Measurements from ENCODE around the gene PTPRA. TPM values are rescaled to one million over a fixed set of nuclear protein-coding genes. Genes with fewer than 3 reads are reported as not detected.

PTPRA gene
- total RNA-seq, 1 experiment from 2014 or later = 56.9 TPM

GRCh38 chr20:2920473-2920872 lies 47.2 kb downstream of the PTPRA start:
- intact Hi-C loops (cut with micrococcal nuclease; ENCODE audit: unreplicated experiment) = no loop called here
- no peak overlapping the region for H3K4me3 ChIP-seq (ENCODE audit: low read depth, low read length, poor library complexity, severe bottlenecking)
- no peak overlapping the region for H3K27ac ChIP-seq (ENCODE audit: low read depth, low read length, poor library complexity, severe bottlenecking)
- no peaks in the 10 kb centered on the region for H3K4me1 ChIP-seq (ENCODE audit: insufficient read depth, low read length, poor library complexity, severe bottlenecking)
- TF ChIP-seq EZH2 (IDR thresholded peaks at IDR 0.05; ENCODE audit: borderline replicate concordance, low read depth, low read length, poor library complexity, severe bottlenecking) (no peak), CTCF (conservative IDR thresholded peaks at IDR 0.05; ENCODE audit: low read depth, low read length) (no peak)
- DNase-seq (ENCODE audit: low spot score) = no peak
- POLR2A ChIA-PET (ENCODE audit: low non-redundant PET) = no interaction called here
- CTCF ChIA-PET = interaction anchor here (0.6 kb wide), 1 partner anchor 273 kb away, joined by 4 read pairs; no protein-coding TSS in a partner anchor
- BruUV-seq (replicated peaks) = no TSS peak
- H3K27me3 ChIP-seq (replicated peaks; ENCODE audit: insufficient read depth, low read depth, low read length, poor library complexity) = no peaks in the 10 kb centered on the region
- H3K9me3 ChIP-seq (ENCODE audit: low read depth, low read length, poor library complexity, severe bottlenecking) = no peaks in the 10 kb centered on the region
- no peaks in the 10 kb centered on the region for H3K36me3 ChIP-seq (ENCODE audit: insufficient read depth, low read length, poor library complexity, severe bottlenecking)

DNA sequence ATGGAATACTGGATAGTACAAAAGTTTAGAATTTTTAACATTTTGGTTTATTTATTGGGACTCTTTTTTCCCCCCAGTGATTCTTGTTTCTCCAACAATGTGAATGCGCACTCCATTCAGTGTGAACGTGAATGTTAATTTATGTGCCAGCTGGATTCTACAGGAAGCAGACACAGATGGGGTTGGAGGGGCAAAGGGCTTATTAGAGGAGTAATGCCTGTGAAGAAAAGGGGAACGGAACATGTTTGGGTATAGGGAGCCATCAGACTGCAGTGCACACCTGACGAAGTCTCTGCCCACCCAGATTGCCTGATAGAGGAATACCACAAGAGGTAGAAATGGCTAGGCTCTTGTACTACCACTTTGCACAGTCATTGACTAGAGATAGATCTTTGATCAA lies 48.2 kb downstream of the PTPRA start:
- H3K27ac ChIP-seq (ENCODE audit: low read depth, low read length, poor library complexity, severe bottlenecking) = no peak overlapping the region
- H3K27me3 ChIP-seq (replicated peaks; ENCODE audit: insufficient read depth, low read depth, low read length, poor library complexity) = no peaks in the 10 kb centered on the region
- intact Hi-C loops (cut with micrococcal nuclease; ENCODE audit: unreplicated experiment) = no loop called here
- DNase-seq (ENCODE audit: low spot score) = no peak
- no peaks in the 10 kb centered on the region for H3K36me3 ChIP-seq (ENCODE audit: insufficient read depth, low read length, poor library complexity, severe bottlenecking)
- H3K4me1 ChIP-seq (ENCODE audit: insufficient read depth, low read length, poor library complexity, severe bottlenecking) = no peaks in the 10 kb centered on the region
- POLR2A ChIA-PET (ENCODE audit: low non-redundant PET) = no interaction called here
- H3K9me3 ChIP-seq (ENCODE audit: low read depth, low read length, poor library complexity, severe bottlenecking) = no peaks in the 10 kb centered on the region
- H3K4me3 ChIP-seq (ENCODE audit: low read depth, low read length, poor library complexity, severe bottlenecking) = no peak overlapping the region
- CTCF ChIA-PET = no interaction called here
- BruUV-seq (replicated peaks) = no TSS peak
- TF ChIP-seq EZH2 (IDR thresholded peaks at IDR 0.05; ENCODE audit: borderline replicate concordance, low read depth, low read length, poor library complexity, severe bottlenecking) = no peak
- no peak for TF ChIP-seq CTCF (conservative IDR thresholded peaks at IDR 0.05; ENCODE audit: low read depth, low read length)

GRCh38 chr20:2922957-2923356 lies 49.7 kb downstream of the PTPRA start:
- TF ChIP-seq EZH2 (IDR thresholded peaks at IDR 0.05; ENCODE audit: borderline replicate concordance, low read depth, low read length, poor library complexity, severe bottlenecking) (no peak), CTCF (conservative IDR thresholded peaks at IDR 0.05; ENCODE audit: low read depth, low read length) (no peak)
- no peak for DNase-seq (ENCODE audit: low spot score)
- Histone ChIP-seq H3K4me1 (ENCODE audit: insufficient read depth, low read length, poor library complexity, severe bottlenecking) (no peaks in the 10 kb centered on the region), H3K4me3 (ENCODE audit: low read depth, low read length, poor library complexity, severe bottlenecking) (no peak overlapping the region), H3K27ac (ENCODE audit: low read depth, low read length, poor library complexity, severe bottlenecking) (no peak overlapping the region), H3K36me3 (ENCODE audit: insufficient read depth, low read length, poor library complexity, severe bottlenecking) (no peaks in the 10 kb centered on the region), H3K9me3 (ENCODE audit: low read depth, low read length, poor library complexity, severe bottlenecking) (no peaks in the 10 kb centered on the region), H3K27me3 (replicated peaks; ENCODE audit: insufficient read depth, low read depth, low read length, poor library complexity) (no peaks in the 10 kb centered on the region)
- POLR2A ChIA-PET (ENCODE audit: low non-redundant PET) = no interaction called here
- CTCF ChIA-PET = no interaction called here
- intact Hi-C loops (cut with micrococcal nuclease; ENCODE audit: unreplicated experiment) = no loop called here
- BruUV-seq (replicated peaks) = no TSS peak
